Spleen (tissue), 7 donors: ENCODE results near the gene KLF13.

Experiments
- POLR2A ChIP-seq, 3 donors: fragments of 450-650 bp; IDR thresholded peaks; one replicate each; pipeline ENCODE4 v1.5.1; 2017; ENCODE audit warnings: antibody characterized with exemption in 3 of 3, mild to moderate bottlenecking in 1 of 3
- POLR2AphosphoS5 ChIP-seq, 3 donors: sonication (generic); formaldehyde crosslinking; IDR thresholded peaks; one replicate each; pipeline ENCODE4 v1.5.1; 2017; ENCODE audit warnings: antibody characterized with exemption in 3 of 3
- TF ChIP-seq, protein P1 (sequence below), 11 experiments: fragments of 200-600 bp in 7 of 11; fragments of 450-650 bp in 4 of 11; sonication (generic) in 4 of 11; IDR thresholded peaks in 8 of 11; conservative IDR thresholded peaks in 3 of 11; 1 replicate in 7 of 11; 2 replicates in 4 of 11; pipeline versions ENCODE4 v1.4.0 to v1.8.0; 2016 to 2021; ENCODE audit warnings: antibody characterized with exemption in 11 of 11, inconsistent platforms in 4 of 11, mild to moderate bottlenecking in 1 of 11
- donor health status: DM: no; HTN: no; CAD: no; lungs with moderate emphysema.
- donor health status: DM: no; HTN: no; CAD: no.
- donor health status: DM: no; HTN: no; CAD: no.

DNA sequence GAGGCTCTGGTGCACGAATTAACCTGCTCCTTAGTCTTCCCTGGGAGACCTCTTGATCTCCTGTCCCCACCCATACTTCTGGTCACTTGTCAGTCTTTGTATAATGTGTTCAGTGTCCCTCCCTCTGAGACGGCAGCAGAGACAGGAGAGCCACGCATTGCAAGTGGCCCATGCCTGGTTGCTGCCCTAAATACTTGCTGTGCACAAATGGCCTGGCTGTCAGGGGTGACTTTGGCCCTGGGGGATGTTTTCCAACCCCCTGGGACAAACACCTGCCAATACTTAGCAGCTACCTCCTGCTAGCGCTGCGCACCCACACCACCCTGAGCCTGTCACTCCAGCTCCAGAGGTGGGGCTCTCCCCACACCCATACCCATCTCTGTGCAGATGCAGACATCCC is 17.2 kb downstream of the KLF13 start:
- TF ChIP-seq POLR2A (IDR thresholded peaks at IDR 0.05) (no peak), POLR2AphosphoS5 (IDR thresholded peaks at IDR 0.05) (no peak)
- TF ChIP-seq, protein P1, sequence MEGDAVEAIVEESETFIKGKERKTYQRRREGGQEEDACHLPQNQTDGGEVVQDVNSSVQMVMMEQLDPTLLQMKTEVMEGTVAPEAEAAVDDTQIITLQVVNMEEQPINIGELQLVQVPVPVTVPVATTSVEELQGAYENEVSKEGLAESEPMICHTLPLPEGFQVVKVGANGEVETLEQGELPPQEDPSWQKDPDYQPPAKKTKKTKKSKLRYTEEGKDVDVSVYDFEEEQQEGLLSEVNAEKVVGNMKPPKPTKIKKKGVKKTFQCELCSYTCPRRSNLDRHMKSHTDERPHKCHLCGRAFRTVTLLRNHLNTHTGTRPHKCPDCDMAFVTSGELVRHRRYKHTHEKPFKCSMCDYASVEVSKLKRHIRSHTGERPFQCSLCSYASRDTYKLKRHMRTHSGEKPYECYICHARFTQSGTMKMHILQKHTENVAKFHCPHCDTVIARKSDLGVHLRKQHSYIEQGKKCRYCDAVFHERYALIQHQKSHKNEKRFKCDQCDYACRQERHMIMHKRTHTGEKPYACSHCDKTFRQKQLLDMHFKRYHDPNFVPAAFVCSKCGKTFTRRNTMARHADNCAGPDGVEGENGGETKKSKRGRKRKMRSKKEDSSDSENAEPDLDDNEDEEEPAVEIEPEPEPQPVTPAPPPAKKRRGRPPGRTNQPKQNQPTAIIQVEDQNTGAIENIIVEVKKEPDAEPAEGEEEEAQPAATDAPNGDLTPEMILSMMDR (IDR thresholded peaks at IDR 0.05 in 8 of 11, conservative IDR thresholded peaks at IDR 0.05 in 3 of 11): no peak
